HCT116 (cell line): ENCODE measurements around the gene POLR1D. TPM values are rescaled to one million over a fixed set of nuclear protein-coding genes. Genes with fewer than 3 reads are reported as not detected.

Experiments
- ATAC-seq: fragments of 200-7000 bp; cut with Tn5 transposase; 2 replicates; pipeline ENCODE4 v1.9.1; 2020; ENCODE audit warnings: mild to moderate bottlenecking, moderate library complexity
- BruUV-seq: library from RNA; stranded (reverse); fragments of 400-500 nt; replicated peaks from 2 replicates; lab custom pipeline; 2021; lab: Mats Ljungman, UMichigan
- CTCF ChIA-PET: fragments of 300-600 bp; sonication (Branson Sonifier 250); formaldehyde crosslinking; loops from one replicate; lab custom pipeline; 2021; ENCODE audit warnings: antibody characterized with exemption; lab: Charles Lee
- POLR2A ChIA-PET: fragments of 300-600, 350-600 bp; sonication (Branson Sonifier 250); formaldehyde crosslinking; loops from one replicate; lab custom pipeline; 2021; ENCODE audit warnings: antibody characterized with exemption; lab: Charles Lee
- RAD21 ChIA-PET, 2 experiments: fragments of 300-600 bp; sonication (Branson Sonifier 250); formaldehyde crosslinking; loops; one replicate each; lab custom pipeline; 2023; ENCODE audit warnings: low total read pairs in 2 of 2; ENCODE audit not compliant: uncharacterized antibody in 2 of 2, unreplicated experiment in 2 of 2, low non-redundant PET in 1 of 2; lab: Charles Lee
- DNase-seq: peaks from one replicate; pipeline ENCODE4 v3.0.0-alpha.2; 2010; ENCODE audit warnings: low read depth, low spot score
- H2AFZ ChIP-seq: fragments of 200-600 bp; shearing (Covaris generic), sonication (generic); 2 replicates; pipeline ENCODE4 v1.6.1; 2017; ENCODE audit warnings: low read depth, mixed run types, mixed read lengths, antibody characterized with exemption, low read length; ENCODE audit not compliant: poor library complexity, severe bottlenecking
- H3K27ac ChIP-seq: 2 replicates; pipeline ENCODE4 v1.5.1; 2012; ENCODE audit warnings: low read depth, low read length
- H3K27me3 ChIP-seq: fragments of 200-600 bp; sonication (generic); 2 replicates; pipeline ENCODE4 v1.6.1; 2016; ENCODE audit warnings: mixed run types, low read length, mixed read lengths; ENCODE audit not compliant: insufficient read depth
- H3K36me3 ChIP-seq, 2 experiments: fragments of 200-500 bp in 1 of 2; fragments of 200-600 bp in 1 of 2; sonication (Bioruptor generic) in 1 of 2; sonication (generic) in 1 of 2; 2 replicates each; pipeline versions ENCODE4 v1.5.1 to v1.6.1; 2014 to 2016; ENCODE audit warnings: low read length in 2 of 2, inconsistent platforms in 1 of 2, mixed read lengths in 1 of 2, mixed run types in 1 of 2; ENCODE audit not compliant: insufficient read depth in 2 of 2, control insufficient read depth in 1 of 2
- H3K4me1 ChIP-seq, 2 experiments: fragments of 200-600 bp in 1 of 2; sonication (generic) in 1 of 2; 2 replicates each; pipeline versions ENCODE4 v1.5.1 to v1.6.1; 2012 to 2017; ENCODE audit warnings: low read length in 2 of 2, inconsistent platforms in 1 of 2, mild to moderate bottlenecking in 1 of 2, mixed read lengths in 1 of 2, mixed run types in 1 of 2, moderate library complexity in 1 of 2; ENCODE audit not compliant: insufficient read depth in 2 of 2, control insufficient read depth in 1 of 2
- H3K4me2 ChIP-seq: fragments of 200-600 bp; sonication (generic); 2 replicates; pipeline ENCODE4 v1.6.1; 2017; ENCODE audit warnings: mixed run types, low read length, mixed read lengths
- H3K4me3 ChIP-seq, 2 experiments: fragments of 200-600 bp in 1 of 2; sonication (generic) in 1 of 2; replicated peaks in 1 of 2; 2 replicates each; pipeline ENCODE4 v1.5.1; 2011 to 2016; ENCODE audit warnings: low read length in 2 of 2, control low read depth in 1 of 2, low read depth in 1 of 2, mild to moderate bottlenecking in 1 of 2, mixed read lengths in 1 of 2, mixed run types in 1 of 2
- H3K79me2 ChIP-seq: fragments of 200-600 bp; sonication (generic); 2 replicates; pipeline ENCODE4 v1.6.1; 2017; ENCODE audit warnings: mild to moderate bottlenecking, mixed run types, low read length, moderate library complexity, mixed read lengths; ENCODE audit not compliant: insufficient read depth
- H3K9ac ChIP-seq: fragments of 200-600 bp; sonication (generic); 2 replicates; pipeline ENCODE4 v1.6.1; 2016; ENCODE audit warnings: low read length, mixed read lengths
- H3K9me2 ChIP-seq: fragments of 200-600 bp; sonication (generic), shearing (Covaris generic); 2 replicates; pipeline ENCODE4 v1.6.1; 2017; ENCODE audit warnings: mixed run types, mild to moderate bottlenecking, moderate library complexity; ENCODE audit not compliant: insufficient read depth
- H3K9me3 ChIP-seq, 2 experiments: fragments of 200-500 bp in 1 of 2; fragments of 200-600 bp in 1 of 2; sonication (Bioruptor generic) in 1 of 2; sonication (generic) in 1 of 2; 2 replicates each; pipeline ENCODE4 v1.6.1; 2014 to 2017; ENCODE audit warnings: low read length in 2 of 2, mixed read lengths in 2 of 2, inconsistent platforms in 1 of 2, low read depth in 1 of 2, mild to moderate bottlenecking in 1 of 2, mixed run types in 1 of 2, moderate library complexity in 1 of 2; ENCODE audit not compliant: control insufficient read depth in 1 of 2, insufficient read depth in 1 of 2
- H4K20me1 ChIP-seq: fragments of 200-600 bp; sonication (generic), shearing (Covaris generic); 2 replicates; pipeline ENCODE4 v1.6.1; 2017; ENCODE audit warnings: mixed run types, mild to moderate bottlenecking, moderate library complexity; ENCODE audit not compliant: insufficient read depth
- CBX3 ChIP-seq: IDR thresholded peaks from 2 replicates; pipeline ENCODE4 v1.6.1; 2012; ENCODE audit warnings: low read depth
- CEBPB ChIP-seq: IDR thresholded peaks from 2 replicates; pipeline ENCODE4 v1.6.1; 2012; ENCODE audit warnings: low read depth
- ELF1 ChIP-seq: IDR thresholded peaks from 2 replicates; pipeline ENCODE4 v1.6.1; 2012; ENCODE audit warnings: low read depth, borderline replicate concordance
- EZH2 ChIP-seq: fragments of 200-600 bp; sonication (generic); IDR thresholded peaks from 2 replicates; pipeline ENCODE4 v1.6.1; 2017; ENCODE audit warnings: antibody characterized with exemption, mixed run types
- EZH2phosphoT487 ChIP-seq: fragments of 200-600 bp; IDR thresholded peaks from 2 replicates; pipeline ENCODE4 v1.6.1; 2018; ENCODE audit warnings: antibody characterized with exemption, borderline replicate concordance
- FOSL1 ChIP-seq: IDR thresholded peaks from 2 replicates; pipeline ENCODE4 v1.6.1; 2012; ENCODE audit warnings: low read depth
- JUND ChIP-seq: IDR thresholded peaks from 2 replicates; pipeline ENCODE4 v1.6.1; 2012
- MAX ChIP-seq: IDR thresholded peaks from 2 replicates; pipeline ENCODE4 v1.6.1; 2012
- POLR2AphosphoS5 ChIP-seq: IDR thresholded peaks from 2 replicates; pipeline ENCODE4 v1.6.1; 2011; ENCODE audit warnings: mild to moderate bottlenecking, low read depth, low read length, moderate library complexity
- RAD21 ChIP-seq: IDR thresholded peaks from 2 replicates; pipeline ENCODE4 v1.6.1; 2012; ENCODE audit warnings: low read depth, mild to moderate bottlenecking
- REST ChIP-seq: IDR thresholded peaks from 2 replicates; pipeline ENCODE4 v1.6.1; 2012; ENCODE audit warnings: low read depth
- SIN3A ChIP-seq: IDR thresholded peaks from 2 replicates; pipeline ENCODE4 v1.6.1; 2012; ENCODE audit warnings: low read depth
- SP1 ChIP-seq: IDR thresholded peaks from 2 replicates; pipeline ENCODE4 v1.6.1; 2012; ENCODE audit warnings: low read depth
- SRF ChIP-seq: IDR thresholded peaks from 2 replicates; pipeline ENCODE4 v1.6.1; 2012; ENCODE audit warnings: low read depth
- TCF7L2 ChIP-seq: IDR thresholded peaks from 2 replicates; pipeline ENCODE4 v1.7.0; 2011; ENCODE audit warnings: borderline replicate concordance, inconsistent platforms; ENCODE audit not compliant: insufficient read depth, insufficient read length; ENCODE audit errors: extremely low read depth
- YY1 ChIP-seq: IDR thresholded peaks from 2 replicates; pipeline ENCODE4 v1.6.1; 2011; ENCODE audit warnings: low read length, low read depth, moderate library complexity, mild to moderate bottlenecking; ENCODE audit not compliant: insufficient replicate concordance; ENCODE audit errors: extremely low read depth
- ZFX ChIP-seq: fragments of 450-650 bp; IDR thresholded peaks from 2 replicates; pipeline ENCODE4 v1.6.1; 2017
- ZNF274 ChIP-seq: fragments of 200-500 bp; sonication (Bioruptor generic); IDR thresholded peaks from 2 replicates; pipeline ENCODE4 v1.6.1; 2014; ENCODE audit warnings: mild to moderate bottlenecking, low read depth, low read length, inconsistent platforms
- intact Hi-C: fragments of 100-400 bp; cut with micrococcal nuclease; formaldehyde crosslinking; loops from 2 replicates; pipeline ENCODE4 v1.10.0; 2022
- total RNA-seq: library from RNA; stranded (reverse); gene quantifications from one replicate; pipeline ENCODE4 v1.2.1, GENCODE V29; 2021; ENCODE audit not compliant: unreplicated experiment

The POLR1D gene
- total RNA-seq, 1 experiment from 2014 or later: 184 TPM

- peak overlapping the region; percentile 47 for H3K4me2 ChIP-seq
- H2AFZ ChIP-seq: no peak overlapping the region
- CTCF ChIA-PET: interaction anchor here (1.4 kb wide), 1 partner anchor 226 kb away, joined by 4 read pairs; no protein-coding TSS in a partner anchor
- RAD21 ChIA-PET: interaction anchor here in 1 of 2 experiments (0.5 kb wide), 1 partner anchor 14 kb away, joined by 4 read pairs; no protein-coding TSS in a partner anchor
- no peak for TF ChIP-seq YY1
- no peak for TF ChIP-seq ZFX
- no peak for TF ChIP-seq RAD21
- TF ChIP-seq CEBPB: no peak
- no peak for TF ChIP-seq MAX
- no peak for TF ChIP-seq ZNF274
- no peak for TF ChIP-seq EZH2
- TF ChIP-seq SRF: no peak
- no peak for TF ChIP-seq ELF1
- TF ChIP-seq SP1: no peak
- no peak for TF ChIP-seq POLR2AphosphoS5
- TF ChIP-seq REST: no peak
- TF ChIP-seq FOSL1: peak; percentile 60
- TF ChIP-seq SIN3A: no peak
- TF ChIP-seq CBX3: no peak
- TF ChIP-seq TCF7L2: no peak
- TF ChIP-seq JUND: peak; percentile 57
- no peak for TF ChIP-seq EZH2phosphoT487
- 0 out of 2 replicates have a peak, but pooled peaks cover 5% of the 10 kb centered on the region for H4K20me1 ChIP-seq
- H3K27ac ChIP-seq: no peak overlapping the region
- H3K9me3 ChIP-seq: no peaks in the 10 kb centered on the region
- H3K9ac ChIP-seq: no peak overlapping the region
- intact Hi-C loops: no loop called here
- no TSS peak for BruUV-seq
- no peaks in the 10 kb centered on the region for H3K36me3 ChIP-seq
- peak; percentile 99 for ATAC-seq
- DNase-seq: peak; percentile 34
- H3K79me2 ChIP-seq: peaks cover 83% of the 10 kb centered on the region
- no peaks in the 10 kb centered on the region for H3K9me2 ChIP-seq
- peaks cover 16 to 21% of the 10 kb centered on the region in 2 experiments for H3K4me1 ChIP-seq
- POLR2A ChIA-PET: no interaction called here
- H3K27me3 ChIP-seq: no peaks in the 10 kb centered on the region
- no peak overlapping the region for H3K4me3 ChIP-seq
Observed at GRCh38 chr13:27599845-27600553, 21.7 kb upstream of the POLR1D start.
